Dermis microvascular lymphatic vessel endothelial cell (primary cell): ENCODE data around the gene GJC2. TPM values are rescaled to one million over a fixed set of nuclear protein-coding genes. Genes with fewer than 3 reads are reported as not detected.
"Not testable (repeated sequence)": the region's sequence is repeated elsewhere in the genome, so short reads cannot be mapped to it uniquely, and the experiment has no call there.

ENCODE experiments used
- DNase-seq, 2 donors: peaks; one replicate each; pipeline versions ENCODE4 v3.0.0 to v3.0.0-alpha.2; 2010; ENCODE audit warnings: low read depth in 2 of 2
- total RNA-seq: library from RNA; depleted of rRNA; stranded (reverse); fragments of >200 nt; gene quantifications from 2 replicates; pipeline ENCODE4 v1.2.1, GENCODE V29; 2014

GJC2 gene
- 8.0 and 17.1 TPM in 2 replicates for total RNA-seq

DNA sequence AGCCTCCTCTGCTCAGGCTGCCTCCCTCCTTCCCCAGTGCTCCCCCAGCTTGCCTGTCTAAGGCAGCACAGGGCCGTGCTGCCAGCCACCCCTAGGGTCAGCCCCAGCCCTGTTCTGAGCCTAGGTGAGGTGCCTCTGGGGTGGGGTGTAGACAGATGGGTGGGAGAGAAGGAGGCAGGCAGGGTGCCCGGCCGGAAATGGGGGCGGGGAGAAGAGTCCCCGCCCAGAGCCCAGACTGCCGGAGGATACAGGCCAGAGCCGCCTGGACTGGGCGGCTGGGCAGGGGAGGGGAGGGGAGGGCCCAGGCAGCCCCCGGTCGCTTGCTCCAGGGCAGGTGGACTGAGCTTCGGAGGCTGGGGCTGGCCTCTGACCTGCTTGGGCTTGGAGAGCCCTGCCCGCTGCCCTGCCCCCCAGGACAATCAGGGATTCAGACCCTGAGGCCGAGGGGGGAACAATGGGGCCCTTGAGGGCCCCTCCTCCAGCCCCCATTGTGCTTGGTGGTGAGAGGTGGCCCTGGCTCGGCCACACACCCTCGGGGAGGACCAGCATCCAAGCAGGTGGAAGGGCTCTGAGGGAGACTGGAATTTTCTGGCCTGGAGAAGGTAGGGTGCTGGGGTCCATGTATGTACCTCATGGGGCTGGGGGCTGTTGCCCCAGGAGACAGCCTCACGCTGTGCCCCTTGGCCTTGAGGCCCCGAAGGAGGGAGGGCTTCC, at the start of gene GJC2:
Gene GJC2 (plus strand): TSS at position 525 of the 714 bp plus-strand sequence. CDS start 7,829 bp downstream, outside the sequence.
- peak in 1 of 2 donors; percentile 22 for DNase-seq

- DNase-seq = no peak
These were observed 48.7 kb upstream of the GJC2 start for GRCh38 chr1:228100822-228101613.

GRCh38 chr1:228101614-228101993, 48.1 kb upstream of the GJC2 start:
- DNase-seq = no peak

DNA sequence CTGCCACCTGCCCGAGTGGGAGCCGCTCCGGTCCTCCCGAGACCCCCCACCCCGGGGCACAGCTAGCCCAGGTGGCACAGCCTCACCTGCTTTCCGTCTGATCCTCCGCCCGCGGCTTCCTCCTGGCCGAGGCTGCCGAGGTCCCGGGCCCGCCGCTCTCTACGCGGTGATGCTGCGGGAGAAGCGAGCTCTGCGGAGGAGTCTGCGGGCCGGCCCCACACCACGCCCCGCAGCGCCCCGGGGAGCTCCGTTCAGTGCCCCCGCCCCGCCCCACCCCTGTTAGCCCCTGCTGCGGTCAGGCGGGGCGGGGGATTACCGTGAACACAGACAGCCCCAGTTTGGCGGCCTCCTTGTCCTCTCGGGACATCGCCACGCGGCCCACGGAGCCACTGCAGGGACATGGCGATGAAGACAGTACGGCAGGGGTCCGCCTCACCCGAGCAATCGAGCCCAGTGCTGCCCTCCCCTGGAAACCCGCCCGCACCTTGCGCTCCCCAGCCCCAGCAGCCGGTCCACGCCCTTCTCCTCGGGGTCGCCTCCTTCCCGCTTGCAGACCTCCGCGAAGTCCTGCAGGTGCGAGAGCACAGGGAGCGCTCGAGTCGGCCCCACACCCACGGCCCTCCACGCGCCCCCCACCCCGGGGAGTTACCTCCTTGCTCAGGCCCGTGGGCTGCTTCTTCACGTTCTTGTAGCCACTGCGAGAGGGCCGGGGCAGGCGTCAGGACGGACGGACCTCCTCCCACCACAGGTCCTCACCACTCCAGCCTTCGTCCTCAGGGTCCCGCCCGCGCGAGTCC, 47.5 kb upstream of the GJC2 start:
- DNase-seq = peak in 1 of 2 donors; percentile 66

DNA sequence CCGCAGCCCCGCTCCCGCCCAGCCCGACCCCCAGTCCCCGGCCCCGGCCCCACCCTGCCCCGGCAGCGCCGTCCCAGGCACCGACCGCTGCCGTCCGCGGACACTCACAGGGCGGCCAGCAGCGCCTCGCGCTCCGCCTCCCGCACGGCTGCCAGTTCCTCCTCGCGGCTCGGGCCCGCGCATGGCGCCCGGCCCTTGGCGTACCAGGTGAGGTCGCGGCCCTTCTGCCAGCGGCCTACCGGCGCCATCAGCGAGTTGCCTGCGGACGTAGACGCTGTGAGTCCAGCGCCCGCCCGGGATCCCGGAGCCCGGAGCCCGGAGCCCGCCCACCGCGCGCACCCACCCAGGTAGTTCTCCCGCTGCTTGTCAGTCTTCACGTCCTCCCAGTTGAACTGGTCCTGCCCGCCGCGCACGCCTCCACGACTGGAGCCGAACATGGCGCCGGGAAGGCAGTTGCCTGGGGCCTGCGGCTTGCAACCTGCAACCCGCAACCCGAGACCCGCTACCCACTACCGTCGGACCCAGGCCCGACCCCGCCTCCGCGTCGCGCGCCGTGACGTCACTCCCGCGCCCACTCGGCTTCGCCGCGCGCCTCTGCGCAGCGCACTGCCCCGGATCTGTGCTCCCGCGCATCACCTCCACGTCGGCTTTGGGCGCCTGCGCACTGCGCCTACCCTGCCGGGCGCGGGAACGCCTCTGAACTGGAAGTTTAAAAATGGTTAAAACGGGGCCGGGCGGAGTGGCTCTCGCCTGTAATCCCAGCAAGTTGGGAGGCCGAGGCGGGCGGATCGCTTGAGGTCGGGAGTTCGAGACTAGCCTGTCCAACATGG, 46.7 kb upstream of the GJC2 start, which contains the start of gene C1orf35:
Gene C1orf35 (minus strand): TSS at position 535 of the 830 bp plus-strand sequence. CDS start 98 bp downstream, at position 437.
- peak; percentile 83 to 93 for DNase-seq

GRCh38 chr1:228104526-228105269, 45.0 kb upstream of the GJC2 start:
- DNase-seq = no peak

DNA sequence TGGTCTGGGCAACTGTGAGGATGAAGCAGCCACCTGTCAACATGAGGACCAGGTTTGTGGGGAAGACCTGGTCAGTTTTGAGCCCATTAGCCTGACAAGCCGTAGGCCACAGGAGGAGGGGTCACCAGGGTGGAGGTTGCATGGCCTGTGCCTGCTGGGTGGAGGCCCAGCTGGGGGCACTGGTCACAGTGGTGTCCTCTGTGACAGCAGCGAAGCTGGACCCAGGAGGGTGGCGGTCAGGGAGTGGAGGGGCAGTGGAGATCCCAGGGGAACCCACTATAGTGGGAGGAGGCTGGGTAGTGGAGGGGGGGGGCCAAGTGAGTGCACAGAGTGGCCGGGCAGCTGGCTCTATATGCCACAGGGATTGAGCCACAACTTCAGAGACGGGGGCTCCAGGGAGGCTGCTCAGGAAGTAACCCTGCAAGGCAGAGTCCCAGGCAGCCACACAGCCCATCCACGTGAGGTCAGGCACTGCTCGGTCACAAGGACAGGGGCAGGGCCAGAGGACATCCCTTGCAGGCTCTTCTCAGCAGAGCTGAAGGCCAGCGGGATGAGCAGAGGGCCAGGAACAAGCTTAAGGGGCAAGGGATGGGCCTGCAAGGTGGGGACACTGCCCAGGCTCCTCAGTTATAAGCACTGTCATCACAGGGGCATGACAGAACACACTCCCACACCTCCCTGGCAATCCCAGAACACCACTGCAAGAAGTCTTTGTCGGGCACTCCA, 44.3 kb upstream of the GJC2 start:
- DNase-seq = no peak

DNA sequence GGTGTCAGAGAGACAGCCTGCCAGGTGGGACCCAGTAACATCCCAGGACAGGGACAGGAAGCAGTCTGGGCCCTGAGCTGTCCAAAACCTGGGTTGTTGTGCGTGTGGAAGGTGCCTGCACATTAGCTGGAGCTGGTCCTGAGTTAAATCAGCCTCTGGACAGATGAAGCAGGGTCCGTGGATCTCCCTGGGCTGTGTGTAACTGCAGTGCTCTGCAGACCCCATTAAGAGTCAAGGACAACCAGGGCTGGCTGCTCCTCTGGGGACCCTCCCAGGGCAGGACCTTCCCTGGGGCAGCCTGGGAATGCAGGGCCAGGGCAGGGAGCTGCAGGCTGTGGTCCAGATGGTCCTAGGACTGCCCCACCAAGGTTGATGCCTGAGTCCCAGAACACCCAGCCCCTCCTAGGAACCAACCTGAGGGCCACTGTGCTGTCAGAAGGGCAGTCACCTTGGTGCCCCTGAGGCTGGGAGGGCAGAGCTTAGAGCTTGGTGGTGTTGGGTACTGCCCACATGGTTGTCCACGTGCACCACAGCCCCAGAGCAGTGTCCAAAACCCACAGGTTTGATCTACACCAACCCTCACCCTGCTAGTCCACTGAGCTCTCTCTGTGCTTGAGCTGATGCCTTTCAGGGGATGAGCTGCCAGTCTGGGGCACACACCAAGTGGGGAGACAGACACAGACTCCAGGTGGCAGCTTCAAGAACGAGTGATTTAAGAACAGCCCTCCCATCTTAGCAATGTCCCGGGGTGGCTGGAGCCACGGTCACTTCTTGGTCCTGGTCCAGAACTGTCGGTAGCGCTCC, 43.5 kb upstream of the GJC2 start:
- no peak for DNase-seq

DNA sequence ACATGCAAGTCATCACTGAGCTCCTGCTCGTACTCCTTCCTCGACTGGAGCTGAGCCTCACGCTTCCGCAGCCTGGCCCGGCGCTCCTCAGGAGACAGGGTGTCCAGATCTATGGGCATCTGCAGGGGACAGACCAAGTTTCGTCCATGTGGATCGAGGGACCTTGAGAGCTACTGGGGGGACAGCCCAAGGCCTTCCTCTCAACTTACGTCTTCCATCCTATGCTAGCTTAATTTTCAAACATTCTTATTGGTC, 43.0 kb upstream of the GJC2 start:
- no peak for DNase-seq

DNA sequence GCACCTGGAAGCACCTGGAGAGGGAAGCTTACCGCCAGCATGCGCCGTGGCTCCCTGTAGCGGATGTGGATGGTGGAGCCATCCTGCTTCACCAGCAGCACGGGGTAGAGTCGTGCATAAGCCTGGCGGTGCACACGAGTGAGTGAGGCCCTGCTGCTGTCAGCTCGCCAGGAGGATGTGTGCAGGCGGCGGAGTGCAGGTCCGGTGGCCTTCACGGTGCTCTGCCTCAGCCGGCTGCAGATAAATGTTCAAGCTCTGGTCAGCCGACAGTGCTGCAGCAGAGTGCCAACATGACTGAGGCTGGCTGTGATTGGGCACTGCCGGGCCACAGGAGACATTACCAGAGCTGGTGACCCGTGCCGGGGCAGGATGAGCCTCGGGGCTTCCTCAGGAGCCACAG, 42.1 kb upstream of the GJC2 start:
- DNase-seq = no peak

DNA sequence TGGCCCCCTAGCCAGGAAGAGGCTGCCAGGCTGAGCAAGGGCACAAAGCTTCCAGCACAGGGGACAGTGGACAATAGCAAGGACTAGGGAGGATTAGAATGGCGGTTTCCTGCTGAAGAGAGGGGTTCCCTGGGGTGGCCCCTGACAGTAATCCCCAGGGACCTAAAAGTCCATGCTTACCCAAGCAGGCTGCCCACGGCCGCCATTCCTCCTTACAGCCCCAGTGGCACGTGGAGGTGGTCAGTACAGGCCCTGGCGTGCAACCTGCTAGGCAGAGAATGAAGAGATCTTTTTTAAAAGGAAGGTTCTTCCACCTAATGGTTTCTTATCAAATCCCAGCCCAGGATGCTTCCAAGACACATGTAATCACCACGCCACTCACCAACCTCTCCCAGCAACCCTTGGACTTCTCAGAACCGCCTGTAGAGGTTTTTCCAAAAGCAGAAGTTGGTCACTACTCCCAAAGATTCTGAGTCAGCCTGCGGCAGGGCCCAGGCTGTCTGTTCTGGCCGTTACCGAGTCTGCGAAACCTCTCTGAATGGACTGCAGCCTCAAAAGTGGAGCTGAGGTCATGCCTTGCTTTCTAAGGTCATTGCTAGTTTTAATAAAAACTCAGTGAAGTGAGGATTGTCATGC, 41.6 kb upstream of the GJC2 start:
- DNase-seq = no peak

DNA sequence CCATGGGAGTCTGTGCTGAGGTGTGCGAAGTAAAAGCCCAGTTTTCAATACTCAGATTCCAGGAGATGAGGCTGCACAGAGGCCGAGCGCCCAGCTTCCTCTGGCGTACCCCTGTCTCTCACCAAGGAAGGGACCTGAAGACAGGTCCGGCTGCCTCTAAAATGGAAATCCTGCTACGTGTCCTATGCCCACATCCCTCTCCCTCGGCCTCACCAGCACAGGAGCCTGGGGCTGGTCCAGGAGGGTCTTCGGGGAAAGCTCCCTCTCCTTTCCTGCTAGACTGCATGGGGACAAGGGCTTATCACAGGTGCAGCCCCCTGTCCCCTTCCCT, 41.0 kb upstream of the GJC2 start:
- no peak for DNase-seq

DNA sequence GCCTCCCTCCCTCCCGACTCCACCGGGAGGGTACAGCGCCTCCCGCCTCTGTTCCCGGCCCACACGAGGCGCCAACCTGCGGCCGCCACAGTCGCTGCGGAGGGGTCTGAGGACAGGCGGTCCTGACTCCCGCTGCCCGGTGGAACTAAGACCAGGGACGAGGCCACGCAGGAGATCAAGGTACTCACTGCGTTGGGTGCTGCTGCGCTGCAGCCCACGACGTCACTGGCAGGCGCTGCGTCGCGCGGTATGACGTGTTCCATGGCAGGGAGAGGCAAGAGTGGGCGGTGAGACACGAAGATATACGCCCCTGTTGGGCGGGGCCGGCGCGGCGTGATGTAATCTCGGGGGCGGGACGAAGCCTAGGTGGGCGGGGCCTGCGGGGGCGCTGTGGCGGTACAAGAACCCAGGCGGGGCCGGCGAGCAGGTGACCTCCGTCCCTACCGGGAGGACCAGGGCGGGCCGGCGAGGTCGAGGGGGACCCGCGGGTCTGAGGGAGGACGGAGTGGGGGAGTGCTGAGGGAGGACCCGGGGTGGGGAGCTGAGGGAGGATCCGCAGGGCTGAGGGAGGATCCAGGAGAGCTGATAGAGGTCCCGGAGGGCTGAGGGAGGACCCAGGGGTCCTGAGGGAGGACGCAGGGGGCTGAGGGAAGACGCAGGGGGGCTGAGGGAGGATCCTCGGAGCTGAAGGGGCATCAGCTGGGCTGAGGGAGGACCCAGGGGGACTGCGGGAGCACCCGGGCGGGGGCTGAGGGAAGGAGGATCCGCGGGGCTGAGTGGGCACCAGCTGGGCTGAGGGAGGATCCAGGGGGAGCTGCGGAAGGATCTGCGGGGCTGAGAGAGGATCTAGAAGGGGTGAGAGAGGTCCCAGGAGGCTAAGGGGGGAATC, 40.4 kb upstream of the GJC2 start, which contains the start of gene MRPL55:
Gene MRPL55 (minus strand): TSS at position 227 of the 889 bp plus-strand sequence. CDS start 1,039 bp downstream, outside the sequence.
- peak; percentile 91 to 97 for DNase-seq

DNA sequence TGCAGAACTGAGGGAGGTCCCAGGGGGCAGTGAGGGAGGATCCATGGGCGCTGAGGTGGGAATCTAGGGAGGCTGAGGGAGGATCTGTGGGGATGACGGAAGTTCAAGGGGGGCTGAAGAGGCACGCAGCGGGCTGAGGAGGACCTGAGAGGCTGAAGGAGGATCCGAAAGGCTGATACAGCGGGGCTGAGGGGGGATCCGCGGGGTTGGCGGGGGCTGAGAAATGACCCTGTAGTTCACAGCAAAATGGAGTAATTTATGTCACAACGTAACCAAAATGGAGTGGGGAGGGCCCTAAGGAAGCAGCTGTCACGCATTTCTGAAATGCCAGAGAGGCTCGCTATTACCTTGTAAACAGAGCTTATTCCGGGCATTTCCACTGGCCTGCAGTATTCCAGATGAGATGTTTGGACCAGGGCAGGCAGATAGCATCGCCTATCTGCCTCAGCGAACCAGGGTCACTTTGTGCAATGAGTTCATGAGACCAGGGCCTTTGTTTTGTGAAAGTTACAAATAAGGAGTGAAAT, 39.7 kb upstream of the GJC2 start:
- peak; percentile 67 to 80 for DNase-seq

DNA sequence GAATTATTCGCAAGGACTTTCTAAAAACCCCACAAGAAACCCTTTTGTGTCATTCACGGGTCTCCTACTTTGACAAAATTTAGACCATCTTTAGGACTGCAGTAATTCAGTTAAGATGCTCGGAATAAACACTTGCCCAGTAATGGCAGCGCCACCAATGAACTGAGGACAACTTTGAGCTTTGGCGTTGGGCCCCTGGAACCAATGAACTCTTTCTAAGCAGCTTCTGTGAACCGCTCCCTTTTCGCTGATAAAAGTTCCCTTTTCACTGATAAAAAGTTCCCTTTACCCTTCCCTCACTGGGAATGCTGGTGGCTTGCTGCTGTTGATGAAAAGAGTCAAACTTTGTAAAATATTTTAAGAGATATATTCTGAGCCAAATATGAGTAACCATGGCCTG, 39.2 kb upstream of the GJC2 start:
- DNase-seq = no peak

GRCh38 chr1:228111315-228111714, 38.4 kb upstream of the GJC2 start:
- not testable (repeated sequence) for DNase-seq

- no peak for DNase-seq
These were observed 37.6 kb upstream of the GJC2 start for GRCh38 chr1:228112167-228112566.
